Astrocyte of the hippocampus (primary cell): ENCODE data around the gene DTNBP1.
"Not testable (repeated sequence)": the region's sequence is repeated elsewhere in the genome, so short reads cannot be mapped to it uniquely, and the experiment has no call there.

ENCODE experiments used
- DNase-seq: peaks from one replicate; pipeline ENCODE4 v3.0.0; 2011; ENCODE audit warnings: low read depth, low spot score

Gene DTNBP1

GRCh38 chr6:15668918-15669317 lies 6.1 kb upstream of the DTNBP1 start:
- DNase-seq = no peak

- not testable (repeated sequence) for DNase-seq
Measured at GRCh38 chr6:15666896-15667295, 4.1 kb upstream of the DTNBP1 start.

GRCh38 chr6:15665237-15665636 lies 2.4 kb upstream of the DTNBP1 start:
- no peak for DNase-seq

GRCh38 chr6:15663130-15663871 lies 473 bp upstream of the DTNBP1 start:
- DNase-seq = no peak

GRCh38 chr6:15661853-15662325 lies 939 bp downstream of the DTNBP1 start:
- no peak for DNase-seq

- DNase-seq = no peak
Measured at GRCh38 chr6:15659181-15659580, 3.6 kb downstream of the DTNBP1 start.

GRCh38 chr6:15658181-15658744 lies 4.6 kb downstream of the DTNBP1 start:
- DNase-seq = no peak

- no peak for DNase-seq
Measured at GRCh38 chr6:15657290-15657689, 5.5 kb downstream of the DTNBP1 start.

- DNase-seq = no peak
Measured at GRCh38 chr6:15656145-15656544, 6.7 kb downstream of the DTNBP1 start.

- no peak for DNase-seq
Measured at GRCh38 chr6:15654250-15654649, 8.6 kb downstream of the DTNBP1 start.

- DNase-seq = no peak
Measured at GRCh38 chr6:15653581-15653980, 9.2 kb downstream of the DTNBP1 start.

- not testable (repeated sequence) for DNase-seq
Measured at GRCh38 chr6:15650004-15650559, 12.7 kb downstream of the DTNBP1 start.

- DNase-seq = no peak
Measured at GRCh38 chr6:15644904-15645303, 17.9 kb downstream of the DTNBP1 start.

- DNase-seq = no peak
Measured at GRCh38 chr6:15643542-15643941, 19.3 kb downstream of the DTNBP1 start.

- no peak for DNase-seq
Measured at GRCh38 chr6:15642276-15642675, 20.6 kb downstream of the DTNBP1 start.

GRCh38 chr6:15638373-15638772 lies 24.5 kb downstream of the DTNBP1 start:
- DNase-seq = no peak

- no peak for DNase-seq
Measured at GRCh38 chr6:15631432-15631831, 31.4 kb downstream of the DTNBP1 start.

- DNase-seq = no peak
Measured at GRCh38 chr6:15630202-15630601, 32.6 kb downstream of the DTNBP1 start.

- DNase-seq = no peak
Measured at GRCh38 chr6:15629487-15629886, 33.3 kb downstream of the DTNBP1 start.

GRCh38 chr6:15628499-15629131 lies 34.2 kb downstream of the DTNBP1 start:
- peak; percentile 90 for DNase-seq

GRCh38 chr6:15627821-15628220 lies 35.0 kb downstream of the DTNBP1 start:
- DNase-seq = no peak

GRCh38 chr6:15626878-15627674 lies 35.8 kb downstream of the DTNBP1 start:
- DNase-seq = peak; percentile 35
